ENCODE results near the gene ADGRV1.
A peak's percentile ranks its signal among the peaks of the same experiment; 100 is the strongest.

ADGRV1 gene

GRCh38 chr5:90558344-90559192, at the start of gene ADGRV1:
Gene ADGRV1, plus strand, starts transcription at chr5:90558797. Its CDS starts 99 bp downstream, at chr5:90558896.
- DNase-seq (ENCODE audit: low read depth), result no peak

- DNase-seq (ENCODE audit: low read depth), result no peak
Observed at GRCh38 chr5:90510438-90510837, 48.2 kb upstream of the ADGRV1 start.

DNA sequence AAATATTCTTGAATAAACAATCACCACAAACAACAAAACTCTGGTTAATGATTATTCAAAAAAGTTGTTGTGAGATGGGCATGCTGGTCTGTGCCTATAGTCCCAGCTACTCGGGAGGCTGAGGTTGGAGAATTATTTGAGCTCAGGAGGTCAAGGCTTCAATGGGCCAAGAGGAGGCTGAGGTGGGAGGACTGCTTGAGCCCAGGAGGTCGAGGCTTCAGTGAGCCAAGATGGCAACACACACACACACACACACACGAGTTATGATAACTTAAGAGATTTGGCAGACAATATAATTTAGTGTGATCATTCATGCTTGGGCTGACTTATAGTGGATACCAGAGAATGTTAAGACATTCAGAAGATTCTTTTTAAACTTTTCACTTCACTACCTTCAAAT, 44.1 kb upstream of the ADGRV1 start:
- no peak for DNase-seq (ENCODE audit: low read depth)

- DNase-seq (ENCODE audit: low read depth), result no peak
Observed at GRCh38 chr5:90518661-90519060, 39.9 kb upstream of the ADGRV1 start.

GRCh38 chr5:90519081-90519480, 39.5 kb upstream of the ADGRV1 start:
- DNase-seq (ENCODE audit: low read depth), result no peak

GRCh38 chr5:90528601-90529193, 29.9 kb upstream of the ADGRV1 start:
- no peak for DNase-seq (ENCODE audit: low read depth)

GRCh38 chr5:90529194-90529938, 29.2 kb upstream of the ADGRV1 start, which contains the start of gene LYSMD3:
Gene LYSMD3, minus strand, starts transcription at chr5:90529584. Its CDS starts 4,295 bp downstream, at chr5:90525289.
- DNase-seq (ENCODE audit: low read depth), result peak; percentile 91

DNA sequence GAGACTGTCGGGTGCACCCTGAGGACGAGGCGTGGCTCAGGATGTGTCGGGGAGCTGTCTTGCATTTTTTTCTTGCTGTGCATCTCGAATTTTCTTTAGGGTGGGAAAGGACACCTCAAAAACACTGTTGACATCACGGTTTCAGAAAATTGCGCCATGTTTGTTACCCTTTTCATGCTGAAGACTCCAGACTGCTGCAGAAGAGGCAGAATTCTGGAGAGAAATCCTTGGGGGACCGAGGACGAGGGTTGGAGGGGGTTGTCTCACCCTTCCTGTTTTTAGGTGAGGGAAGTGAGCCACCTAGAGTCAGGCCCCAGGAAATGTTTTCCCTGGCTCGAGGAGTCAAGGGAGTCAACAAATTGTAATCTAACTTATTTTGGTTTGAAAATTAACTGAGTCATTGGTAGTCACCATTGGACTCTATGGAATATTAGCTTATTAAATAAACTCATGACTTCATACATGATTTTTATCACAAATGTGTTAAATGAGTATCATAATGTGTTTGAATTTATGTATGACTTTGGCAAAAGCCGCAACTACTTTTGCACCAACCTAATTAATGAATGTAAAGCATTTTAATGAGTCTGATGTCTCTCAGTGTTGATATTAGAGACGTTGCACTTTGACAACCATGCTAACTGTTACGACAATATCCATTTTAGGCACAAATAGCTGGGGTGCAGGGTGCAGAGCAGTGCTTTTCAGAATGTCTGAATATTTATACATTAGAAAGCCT, 28.5 kb upstream of the ADGRV1 start:
- DNase-seq (ENCODE audit: low read depth), result peak; percentile 25

- DNase-seq (ENCODE audit: low read depth), result no peak
Observed at GRCh38 chr5:90530736-90531487, 27.7 kb upstream of the ADGRV1 start.

DNA sequence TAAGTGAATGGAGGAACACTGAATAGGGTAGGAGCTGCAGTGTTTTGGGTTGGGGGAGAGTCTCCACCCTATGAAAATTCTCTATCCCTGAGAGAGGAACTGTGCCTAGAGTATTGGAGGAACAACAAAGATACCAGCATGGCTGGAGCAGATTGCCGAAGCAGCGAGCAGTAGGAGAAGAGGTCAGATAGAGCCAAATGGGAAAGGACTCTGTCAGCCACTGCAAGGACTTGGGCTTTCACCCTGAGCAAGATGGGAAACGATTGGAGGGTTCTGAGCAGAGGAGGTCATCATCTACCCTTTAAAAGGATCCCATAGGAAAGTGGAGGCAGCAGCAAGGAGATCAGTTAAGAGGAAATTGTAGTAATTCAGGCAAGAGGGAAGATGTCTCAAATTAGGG, 24.8 kb upstream of the ADGRV1 start:
- DNase-seq (ENCODE audit: low read depth), result no peak

DNA sequence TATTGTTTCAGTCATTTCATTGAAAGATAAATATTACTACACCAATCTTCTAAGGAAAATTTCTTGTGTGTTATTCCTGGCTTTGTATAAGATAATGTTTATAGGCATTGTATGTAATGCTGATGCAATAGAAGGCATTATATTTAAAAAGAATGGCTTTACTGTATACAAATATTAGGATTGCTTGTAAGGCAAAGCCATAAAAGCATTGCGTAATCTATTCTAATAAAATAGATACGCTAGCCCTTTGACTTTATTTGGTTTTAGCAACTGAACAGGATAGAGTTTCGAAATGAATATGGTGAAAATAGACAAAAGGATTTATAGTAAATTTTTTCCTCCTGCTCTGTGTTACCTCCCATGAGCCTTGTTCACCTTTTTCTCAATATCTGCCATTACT, 23.7 kb upstream of the ADGRV1 start:
- no peak for DNase-seq (ENCODE audit: low read depth)

DNA sequence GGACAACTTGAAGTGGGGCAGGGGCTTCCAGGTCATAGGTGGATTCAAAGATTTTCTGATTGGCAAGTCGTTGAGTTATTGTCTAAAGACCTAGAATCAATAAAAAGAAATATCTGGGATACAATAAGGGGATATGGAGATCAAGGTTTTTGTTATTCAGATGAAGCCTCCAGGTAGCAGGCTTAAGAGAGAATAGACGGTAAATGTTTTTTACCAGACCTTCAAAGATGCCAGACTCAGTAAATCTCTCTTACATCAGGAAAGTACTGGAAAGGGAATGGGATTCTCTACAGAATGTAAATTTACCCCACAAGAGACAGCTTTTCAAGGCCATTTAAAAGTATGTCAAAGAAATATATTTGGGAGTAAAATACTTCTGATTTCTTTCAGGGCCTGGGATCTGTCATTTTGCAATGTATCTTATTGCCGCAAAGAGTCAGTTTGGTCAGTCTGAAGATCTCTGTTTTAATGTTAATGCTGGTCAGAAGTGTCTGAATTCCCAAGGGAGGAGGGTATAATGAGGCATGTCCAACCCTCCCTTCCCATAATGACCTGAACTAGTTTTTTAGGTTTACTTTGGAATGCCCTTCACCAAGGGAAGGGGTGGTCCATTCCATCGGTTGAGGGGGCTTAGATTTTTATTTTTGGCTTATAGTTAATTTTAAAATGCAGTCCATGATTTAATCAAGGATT, 15.6 kb upstream of the ADGRV1 start:
- no peak for DNase-seq (ENCODE audit: low read depth)

- DNase-seq (ENCODE audit: low read depth), result no peak
Observed at GRCh38 chr5:90545511-90545910, 13.1 kb upstream of the ADGRV1 start.

- no peak for DNase-seq (ENCODE audit: low read depth)
Observed at GRCh38 chr5:90546216-90546837, 12.3 kb upstream of the ADGRV1 start.

DNA sequence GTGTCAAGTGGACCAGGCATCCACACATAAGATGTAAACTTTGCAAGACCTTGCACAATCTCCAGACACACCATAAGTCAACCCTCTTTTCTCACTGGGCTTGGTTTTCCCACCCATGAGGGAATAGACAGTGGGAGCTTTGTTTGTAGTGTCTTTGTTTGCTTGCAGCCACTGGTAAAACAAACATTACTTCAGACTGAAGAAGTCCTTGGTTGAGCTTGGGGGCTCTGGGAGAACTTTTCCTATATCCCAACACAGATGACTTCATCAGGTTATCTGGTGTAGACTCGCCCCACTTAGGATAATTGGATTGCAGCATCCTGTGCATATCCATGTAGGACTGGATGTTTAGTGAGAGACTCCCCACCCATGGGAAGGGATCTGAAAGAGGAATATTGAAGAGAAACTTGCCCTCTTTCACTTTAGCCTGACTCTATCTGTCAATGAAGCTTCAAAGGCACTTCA, 11.5 kb upstream of the ADGRV1 start:
- DNase-seq (ENCODE audit: low read depth), result no peak

DNA sequence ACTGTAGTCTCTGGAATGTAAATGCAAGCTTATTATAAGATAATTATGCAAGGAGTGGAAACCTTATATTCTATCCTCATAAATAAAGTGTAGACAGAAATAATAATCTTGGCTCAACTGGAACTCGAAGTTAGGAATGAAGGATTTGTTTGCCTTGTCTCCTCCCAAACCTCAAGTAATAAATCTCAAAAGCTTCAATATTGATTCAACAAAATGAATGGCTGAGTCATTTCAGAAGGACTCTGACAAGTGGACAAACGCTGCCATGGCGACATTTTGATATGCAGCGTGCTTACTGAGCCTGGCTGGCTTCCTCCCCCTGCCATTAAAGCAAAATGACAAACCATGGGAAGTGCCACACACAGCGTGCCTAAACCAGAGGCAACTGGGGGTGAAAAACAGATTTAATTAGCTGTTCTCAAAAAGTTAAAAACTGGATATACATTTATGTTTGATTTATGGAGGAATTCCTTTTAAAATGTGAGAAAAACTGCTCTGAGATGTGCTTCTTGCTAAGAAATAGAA, 10.5 kb upstream of the ADGRV1 start:
- no peak for DNase-seq (ENCODE audit: low read depth)

DNA sequence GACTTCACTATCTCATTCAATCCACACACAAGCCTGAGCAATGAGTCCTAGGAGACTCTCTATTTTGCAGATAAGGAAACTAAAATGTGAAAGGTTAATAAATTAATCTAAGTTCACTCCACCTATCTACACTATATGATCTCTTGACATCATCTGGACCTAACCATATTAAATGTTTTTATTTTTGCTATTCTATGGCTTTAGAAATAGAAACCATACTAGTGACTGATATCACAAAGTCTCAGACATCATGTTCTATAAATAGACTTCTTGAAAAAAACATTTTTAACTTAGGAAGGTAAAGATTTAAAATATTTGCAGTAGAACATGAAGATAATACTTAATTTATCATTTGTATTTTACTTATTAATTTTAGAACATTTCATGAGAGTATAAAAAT, 9.4 kb upstream of the ADGRV1 start:
- no peak for DNase-seq (ENCODE audit: low read depth)

DNA sequence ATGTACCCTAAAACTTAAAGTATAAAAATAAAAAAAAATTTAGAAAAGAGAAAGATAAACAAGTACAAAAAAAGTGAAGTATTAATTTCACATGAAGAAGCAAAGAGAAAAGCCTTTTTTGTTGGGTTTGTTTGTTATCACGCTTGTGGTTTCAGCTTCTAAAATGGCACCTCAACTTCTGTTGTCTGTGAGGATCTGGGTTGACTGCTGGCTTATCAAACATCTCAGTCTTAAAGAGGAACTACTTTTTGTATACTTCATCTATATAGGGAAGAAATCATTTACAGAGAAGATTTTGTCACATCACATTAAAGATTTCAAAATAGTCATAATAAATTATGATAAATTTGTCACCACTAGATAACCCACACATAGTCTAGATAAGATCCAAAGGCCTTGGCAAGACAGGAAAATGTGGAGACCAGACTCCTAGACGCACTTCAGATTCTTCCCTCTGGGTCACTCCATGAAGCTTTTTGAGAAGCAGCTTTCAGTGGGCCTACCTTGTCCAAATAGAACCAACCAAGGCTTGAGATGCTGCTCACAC, 8.8 kb upstream of the ADGRV1 start:
- DNase-seq (ENCODE audit: low read depth), result no peak

DNA sequence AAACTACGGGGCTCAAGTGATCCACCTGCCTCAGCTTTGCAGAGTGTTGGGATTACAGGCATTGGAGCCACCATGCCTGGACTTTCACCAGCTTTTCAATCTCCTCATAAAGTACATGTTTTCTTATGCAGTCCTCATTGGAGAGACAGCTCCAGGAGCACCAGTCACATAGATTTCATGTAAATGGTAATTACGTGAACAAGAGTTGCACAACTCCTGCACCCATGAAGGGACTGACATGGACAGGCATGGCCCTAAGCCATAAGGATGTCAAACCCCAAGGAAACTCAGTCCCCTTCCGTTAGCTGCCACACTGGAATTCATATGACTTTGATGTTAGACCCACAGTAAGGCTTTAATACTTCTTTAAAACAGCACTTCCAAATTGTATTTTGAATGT, 7.6 kb upstream of the ADGRV1 start:
- DNase-seq (ENCODE audit: low read depth), result no peak

DNA sequence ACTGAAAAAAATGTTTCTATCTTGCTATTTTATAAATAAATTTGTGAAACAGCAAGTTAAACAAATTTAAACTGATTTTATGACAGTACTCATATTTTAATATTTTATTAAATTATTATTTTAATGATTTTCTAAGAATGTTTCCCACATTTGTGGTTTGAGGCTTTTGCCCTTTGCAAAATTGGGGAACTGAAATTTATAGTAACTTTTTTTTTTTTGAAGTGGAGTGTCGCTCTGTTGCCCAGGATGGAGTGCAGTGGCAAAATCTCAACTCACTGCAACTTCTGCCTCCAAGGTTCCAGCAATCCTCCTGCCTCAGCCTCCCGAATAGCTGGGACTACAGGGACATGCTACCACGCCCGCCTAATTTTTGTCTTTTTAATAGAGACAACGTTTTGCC, 7.2 kb upstream of the ADGRV1 start:
- DNase-seq (ENCODE audit: low read depth), result no peak

All from stimulated activated CD8-positive, alpha-beta memory T cell treated with anti-CD3 and anti-CD28 coated beads, Interleukin-15, amount 100 ng/mL, for 24 hours (primary cell).